ENCODE results near the gene SPINK7. TPM values are rescaled to one million over a fixed set of nuclear protein-coding genes. Genes with fewer than 3 reads are reported as not detected.

Gene SPINK7
- total RNA-seq, 2 donors from 2014 or later = not detected

GRCh38 chr5:148306446-148306845, 5.8 kb upstream of the SPINK7 start:
- Mint-ChIP-seq H3K4me3 (no peak overlapping the region), H3K27me3 (ENCODE audit: insufficient read depth) (peaks cover 3% of the 10 kb centered on the region), H3K9me3 (peaks cover 10% of the 10 kb centered on the region), H3K27ac (no peak overlapping the region), H3K4me1 (peaks cover 9% of the 10 kb centered on the region), H3K36me3 (ENCODE audit: low read depth) (no peaks in the 10 kb centered on the region)
- DNase-seq = no peak
- H3K36me3 ChIP-seq (ENCODE audit: control insufficient read depth, insufficient read depth, low read length) = no peaks in the 10 kb centered on the region
- H3K27me3 ChIP-seq (ENCODE audit: control insufficient read depth, insufficient read depth, low read length, poor library complexity, severe bottlenecking) = no peaks in the 10 kb centered on the region
- H3K9me3 ChIP-seq (ENCODE audit: control insufficient read depth, low read length) = peaks cover 17% of the 10 kb centered on the region
- H3K27ac ChIP-seq (ENCODE audit: low read depth, low read length) = no peak overlapping the region
- peak; percentile 31 for TF ChIP-seq CTCF (conservative IDR thresholded peaks at IDR 0.05)
- H3K9ac ChIP-seq (ENCODE audit: extremely low read depth, low read length, poor library complexity, severe bottlenecking) = no peak overlapping the region
- WGBS, 2 experiments (ENCODE audit: insufficient coverage in 1 of 2, insufficient read length in 1 of 2) = 100% methylated on average over 1 of the region's 1 CpG; no CpG with 5 or more reads in 1 of the 2 experiments
- no peak overlapping the region for H3K4me3 ChIP-seq (ENCODE audit: low read length)
- no peaks in the 10 kb centered on the region for H3K4me1 ChIP-seq (ENCODE audit: control insufficient read depth, insufficient read depth, low read length)

- Mint-ChIP-seq H3K4me3 (no peak overlapping the region), H3K36me3 (ENCODE audit: low read depth) (no peaks in the 10 kb centered on the region), H3K4me1 (peaks cover 9% of the 10 kb centered on the region), H3K27ac (no peak overlapping the region), H3K9me3 (peaks cover 10% of the 10 kb centered on the region), H3K27me3 (ENCODE audit: insufficient read depth) (peaks cover 7% of the 10 kb centered on the region)
- Histone ChIP-seq H3K9me3 (ENCODE audit: control insufficient read depth, low read length) (peaks cover 17% of the 10 kb centered on the region), H3K27me3 (ENCODE audit: control insufficient read depth, insufficient read depth, low read length, poor library complexity, severe bottlenecking) (no peaks in the 10 kb centered on the region), H3K9ac (ENCODE audit: extremely low read depth, low read length, poor library complexity, severe bottlenecking) (no peak overlapping the region), H3K27ac (ENCODE audit: low read depth, low read length) (no peak overlapping the region), H3K4me1 (ENCODE audit: control insufficient read depth, insufficient read depth, low read length) (no peaks in the 10 kb centered on the region), H3K36me3 (ENCODE audit: control insufficient read depth, insufficient read depth, low read length) (no peaks in the 10 kb centered on the region), H3K4me3 (ENCODE audit: low read length) (no peak overlapping the region)
- WGBS, 2 experiments (ENCODE audit: insufficient coverage in 1 of 2, insufficient read length in 1 of 2) = 78 to 87% methylated on average over 3 of the region's 3 CpGs
- TF ChIP-seq CTCF (conservative IDR thresholded peaks at IDR 0.05) = no peak
- DNase-seq = no peak
These were observed 3.2 kb upstream of the SPINK7 start for GRCh38 chr5:148309019-148309418.

- no peaks in the 10 kb centered on the region for H3K27me3 ChIP-seq (ENCODE audit: control insufficient read depth, insufficient read depth, low read length, poor library complexity, severe bottlenecking)
- no peak for TF ChIP-seq CTCF (conservative IDR thresholded peaks at IDR 0.05)
- no peaks in the 10 kb centered on the region for H3K36me3 Mint-ChIP-seq (ENCODE audit: low read depth)
These were observed 2.5 kb upstream of the SPINK7 start for GRCh38 chr5:148309746-148310145.

More at GRCh38 chr5:148309746-148310145, 2.5 kb upstream of the SPINK7 start:
- Histone ChIP-seq H3K27ac (ENCODE audit: low read depth, low read length) (no peak overlapping the region), H3K36me3 (ENCODE audit: control insufficient read depth, insufficient read depth, low read length) (no peaks in the 10 kb centered on the region), H3K9ac (ENCODE audit: extremely low read depth, low read length, poor library complexity, severe bottlenecking) (no peak overlapping the region), H3K9me3 (ENCODE audit: control insufficient read depth, low read length) (peaks cover 17% of the 10 kb centered on the region), H3K4me1 (ENCODE audit: control insufficient read depth, insufficient read depth, low read length) (no peaks in the 10 kb centered on the region), H3K4me3 (ENCODE audit: low read length) (no peak overlapping the region)
- H3K27me3 Mint-ChIP-seq (ENCODE audit: insufficient read depth) = peaks cover 7% of the 10 kb centered on the region
- no peak for DNase-seq
- no peak overlapping the region for H3K27ac Mint-ChIP-seq
- peaks cover 10% of the 10 kb centered on the region for H3K9me3 Mint-ChIP-seq
- H3K4me3 Mint-ChIP-seq = no peak overlapping the region
- H3K4me1 Mint-ChIP-seq = peaks cover 9% of the 10 kb centered on the region

Measured in endodermal cell (in vitro differentiated cells).